GM21381 (cell line): ENCODE results near the gene CXorf38.
A peak's percentile ranks its signal among the peaks of the same experiment; 100 is the strongest.

Experiments
- ATAC-seq: cut with Tn5 transposase; IDR thresholded peaks from one replicate; pipeline ENCODE4 v1.9.1; 2021; ENCODE audit warnings: mild to moderate bottlenecking, moderate library complexity; ENCODE audit not compliant: unreplicated experiment

Gene CXorf38

DNA sequence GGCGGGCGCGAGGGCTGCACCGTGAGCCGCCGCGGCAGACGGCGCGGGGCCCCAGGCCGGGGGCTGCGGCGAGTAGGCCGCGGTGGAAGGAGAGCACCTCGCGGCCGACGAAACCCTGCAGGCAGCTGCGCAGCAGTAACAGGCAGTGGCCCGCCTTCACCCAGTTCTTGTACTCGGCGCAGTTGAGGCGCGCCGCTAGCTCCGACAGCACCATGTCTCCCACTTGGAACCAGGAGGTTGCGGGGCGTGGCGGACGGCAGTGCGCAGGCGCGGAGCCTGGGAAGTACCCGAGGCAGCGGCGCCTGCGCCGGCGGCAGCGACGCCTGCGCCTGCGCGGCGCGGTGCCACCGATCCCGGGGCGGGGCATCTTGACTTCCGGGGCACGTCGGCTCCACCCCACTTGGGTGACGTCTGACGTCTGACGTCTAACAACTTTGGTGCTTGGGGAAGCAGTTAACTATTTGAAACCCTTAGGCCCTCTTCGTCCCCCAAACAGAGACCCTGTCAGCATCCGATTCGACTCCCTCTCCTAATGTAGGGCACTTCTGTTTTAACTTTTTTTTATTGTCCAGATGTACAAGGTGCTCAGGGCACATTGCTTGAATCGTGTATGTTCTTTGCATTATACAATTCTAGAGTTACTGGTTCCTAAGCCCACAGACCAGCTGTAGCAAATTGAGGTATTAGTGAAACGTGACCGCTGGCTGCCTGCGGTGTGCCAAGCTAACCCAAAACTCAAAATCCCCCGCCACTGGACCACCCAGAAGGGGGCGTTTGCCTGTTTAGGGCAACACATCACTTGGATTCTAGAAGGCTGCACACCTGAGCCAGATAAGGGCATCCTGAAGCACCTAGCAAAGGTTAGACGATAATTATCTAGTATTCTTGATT lies at the start of gene CXorf38:
TSS of gene CXorf38 (minus strand) at position 255 of the 891 bp plus-strand sequence. CDS start at position 214, 41 bp downstream.
- peak; percentile 59 for ATAC-seq

DNA sequence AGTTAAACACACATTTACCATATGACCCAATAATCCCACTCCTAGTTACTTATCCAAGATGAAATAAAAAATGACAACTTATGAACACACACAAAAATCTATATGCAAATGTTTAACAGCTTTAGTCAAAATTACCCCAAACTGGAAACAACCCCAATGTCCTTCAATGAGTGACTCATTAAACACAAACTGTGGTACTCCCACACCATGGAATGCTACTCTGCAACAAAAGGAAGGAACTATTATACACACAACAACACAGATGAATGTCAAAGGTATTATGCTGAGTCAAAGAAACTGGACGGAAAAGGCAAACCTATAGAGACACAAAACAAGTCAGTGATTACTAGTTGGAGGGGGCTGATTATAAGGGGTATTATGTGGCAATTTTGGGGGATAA lies 47.4 kb upstream of the CXorf38 start:
- ATAC-seq: no peak

DNA sequence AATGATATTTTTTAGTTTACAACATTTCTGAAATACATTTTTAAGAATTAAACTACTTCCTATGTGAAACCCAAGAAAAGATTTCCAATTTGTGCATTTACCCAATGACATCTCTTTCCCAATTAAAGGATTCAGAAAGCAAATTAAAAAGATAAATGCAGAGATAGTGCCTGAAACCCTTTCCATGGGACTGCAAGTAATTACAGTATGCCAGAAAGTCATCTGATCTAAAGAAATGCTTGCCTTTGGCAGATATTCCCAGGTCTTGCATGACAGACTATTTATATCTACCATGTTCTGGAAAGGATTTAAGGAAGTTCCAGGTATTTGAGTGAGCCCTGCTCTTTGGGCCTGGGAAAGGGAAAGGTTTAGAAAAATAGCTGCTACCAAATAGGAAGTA lies 41.6 kb upstream of the CXorf38 start:
- ATAC-seq: no peak

DNA sequence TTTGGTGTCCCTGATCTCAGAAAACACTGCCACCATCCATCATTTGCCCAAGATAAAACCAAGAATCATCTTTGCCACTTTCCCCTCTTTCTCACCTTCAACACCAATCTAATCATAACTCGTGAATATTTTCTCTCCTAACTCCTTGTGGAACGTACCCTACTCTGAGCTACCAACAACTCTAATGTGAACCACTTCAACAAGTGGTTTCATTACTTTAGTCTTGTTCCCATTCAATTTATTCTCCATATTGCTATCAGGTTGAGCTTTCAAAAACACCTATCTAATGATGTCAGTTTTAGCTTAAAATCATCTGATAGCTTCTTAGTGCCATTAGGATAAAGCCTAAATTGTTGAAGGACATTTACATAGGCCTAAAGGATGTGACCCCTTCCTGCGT lies 39.8 kb upstream of the CXorf38 start:
- ATAC-seq: no peak

- no peak for ATAC-seq
Observed at GRCh38 chrX:40685362-40685918, 38.1 kb upstream of the CXorf38 start.

DNA sequence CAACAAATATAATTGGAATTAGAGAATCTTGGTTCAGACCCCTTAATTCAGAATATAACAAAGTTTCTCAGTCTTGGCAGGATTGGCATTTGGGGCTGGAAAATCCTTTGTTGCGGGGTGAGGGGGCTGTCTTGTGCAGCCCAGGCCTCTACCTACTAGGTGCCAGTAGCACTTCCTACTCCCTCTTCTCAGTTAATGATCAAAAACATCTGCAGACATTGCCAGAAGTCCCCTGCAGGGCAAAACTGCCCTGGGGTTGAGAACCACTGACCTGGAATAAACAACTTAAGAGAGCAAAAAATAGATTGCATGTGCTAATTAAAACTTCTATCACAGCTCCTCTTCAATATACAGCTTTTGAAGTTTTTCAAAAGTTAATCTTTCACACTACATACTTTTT lies 36.7 kb upstream of the CXorf38 start:
- no peak for ATAC-seq

- ATAC-seq: no peak
Observed at GRCh38 chrX:40683245-40683644, 35.9 kb upstream of the CXorf38 start.

- no peak for ATAC-seq
Observed at GRCh38 chrX:40671126-40671525, 23.8 kb upstream of the CXorf38 start.

DNA sequence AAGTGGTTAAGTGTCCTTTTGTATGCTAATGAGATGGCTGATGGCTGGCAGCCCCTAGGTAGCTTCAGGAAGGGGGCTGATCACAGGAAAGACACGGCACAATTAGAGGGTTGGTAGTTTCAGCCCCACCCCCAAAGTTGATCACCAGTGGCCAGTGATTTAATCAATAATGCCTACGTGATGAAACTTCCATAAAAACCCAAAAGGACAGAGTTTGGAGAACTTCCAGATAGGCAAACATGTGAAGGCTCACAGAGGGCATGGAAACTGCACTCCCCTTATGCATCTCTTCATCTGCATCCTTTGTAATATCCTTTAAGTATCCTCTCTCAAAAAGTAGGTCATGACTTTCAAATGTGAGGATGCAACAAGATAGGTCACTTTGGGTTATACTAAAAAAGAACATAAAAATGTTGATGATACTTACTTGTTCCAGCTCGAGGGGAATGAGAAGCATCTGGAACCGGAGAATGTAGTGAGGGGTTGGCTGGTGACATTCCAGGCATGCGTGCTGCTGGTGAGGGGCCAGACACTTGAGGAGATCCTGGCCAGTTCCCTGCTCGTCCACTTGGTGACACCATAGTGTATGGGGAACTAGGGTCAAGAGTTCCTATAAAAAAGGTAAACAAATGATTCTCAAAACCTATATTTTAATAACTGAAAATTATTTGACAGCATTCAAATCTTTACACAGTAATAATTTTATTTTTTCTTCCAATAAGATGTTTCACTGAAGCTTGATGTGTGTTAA lies 16.7 kb upstream of the CXorf38 start:
- ATAC-seq: no peak

DNA sequence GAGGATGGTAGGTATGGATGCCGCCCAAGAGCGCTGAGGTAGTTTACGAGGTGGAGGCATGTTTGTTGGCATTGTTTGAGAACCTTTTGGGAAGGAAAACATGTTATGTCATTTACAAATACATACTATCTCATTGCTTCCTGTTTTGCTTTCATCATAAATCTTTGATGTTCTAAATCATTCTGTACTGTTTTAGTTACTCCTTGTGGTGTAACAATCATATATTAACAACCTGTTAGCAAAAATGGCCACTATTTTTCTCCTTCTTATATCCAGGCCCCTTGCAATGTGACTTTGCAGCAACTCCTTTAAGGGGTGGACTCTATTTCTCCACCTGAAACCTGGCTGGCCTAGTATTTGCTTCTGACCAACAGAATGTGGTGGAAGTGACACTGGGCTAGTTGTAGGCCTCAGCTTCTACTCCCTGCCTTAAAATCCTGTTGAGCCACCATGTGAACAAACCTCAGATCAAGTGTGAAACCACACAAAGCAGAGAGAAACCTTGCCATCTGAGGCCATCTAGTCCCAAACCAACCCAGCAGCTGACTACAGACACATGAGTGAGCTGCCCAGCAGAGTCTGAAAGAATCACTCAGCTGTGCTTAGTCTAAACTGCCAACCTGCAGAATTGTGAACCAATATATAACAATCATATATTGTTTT lies 15.8 kb upstream of the CXorf38 start:
- ATAC-seq: no peak

GRCh38 chrX:40661489-40661888 lies 14.1 kb upstream of the CXorf38 start:
- no peak for ATAC-seq

DNA sequence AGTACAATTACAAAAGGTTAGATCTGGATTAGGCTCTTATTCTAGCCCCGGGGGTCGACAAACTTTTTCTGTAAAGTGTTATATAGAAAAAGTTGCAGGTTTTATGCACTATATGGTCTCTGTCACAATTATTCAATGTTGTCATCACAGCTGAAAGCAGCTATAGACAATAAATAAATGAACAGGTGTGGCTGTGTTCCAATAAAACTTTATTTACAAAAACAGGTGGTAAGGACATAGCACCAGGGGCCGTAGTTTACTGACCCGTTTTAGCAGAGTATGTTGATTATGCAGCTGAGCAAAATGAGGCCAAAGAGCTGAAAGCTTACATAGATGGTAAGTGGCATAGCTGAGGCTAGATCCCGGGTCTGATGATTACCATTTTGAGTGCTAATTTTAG lies 13.0 kb upstream of the CXorf38 start:
- no peak for ATAC-seq

GRCh38 chrX:40653535-40653934 lies 6.2 kb upstream of the CXorf38 start:
- ATAC-seq: no peak

GRCh38 chrX:40652664-40653063 lies 5.3 kb upstream of the CXorf38 start:
- ATAC-seq: no peak

DNA sequence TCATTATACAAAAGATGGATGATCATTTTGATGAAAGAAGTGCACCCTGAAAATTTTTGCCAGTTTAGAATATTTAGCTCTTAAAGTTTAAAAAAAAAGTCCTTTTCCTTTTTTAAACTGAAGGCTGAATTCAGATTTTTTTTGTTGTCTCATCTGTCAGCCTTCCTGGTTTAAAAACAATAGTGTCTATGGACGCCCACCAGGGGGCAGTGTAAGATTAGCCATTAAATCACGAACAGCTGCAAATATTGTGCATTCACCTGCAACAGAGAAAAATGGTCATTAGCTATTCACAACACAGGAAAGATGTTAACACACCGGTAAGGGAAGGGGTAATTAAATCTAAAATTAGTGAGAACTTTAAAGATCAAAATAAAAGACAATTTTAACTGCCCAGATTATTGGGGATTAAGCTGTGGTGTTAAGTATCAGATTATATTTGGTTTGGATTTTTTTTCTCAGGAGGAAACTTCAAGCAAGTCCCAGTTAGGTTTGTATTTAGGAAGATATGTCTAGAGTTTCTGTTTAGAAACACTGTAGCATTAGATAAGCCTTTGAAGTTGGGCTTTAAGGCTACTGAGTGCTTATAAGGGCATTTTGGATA lies 4.4 kb upstream of the CXorf38 start:
- no peak for ATAC-seq

GRCh38 chrX:40646489-40647306 lies 663 bp downstream of the CXorf38 start:
- ATAC-seq: peak; percentile 23

GRCh38 chrX:40644821-40645358 lies 2.5 kb downstream of the CXorf38 start:
- no peak for ATAC-seq

GRCh38 chrX:40644176-40644575 lies 3.2 kb downstream of the CXorf38 start:
- no peak for ATAC-seq

GRCh38 chrX:40637687-40638086 lies 9.7 kb downstream of the CXorf38 start:
- no peak for ATAC-seq

GRCh38 chrX:40632199-40632598 lies 15.2 kb downstream of the CXorf38 start:
- ATAC-seq: no peak
